WTC11 (cell line): ENCODE measurements around the gene PHLPP1. TPM values are rescaled to one million over a fixed set of nuclear protein-coding genes. Genes with fewer than 3 reads are reported as not detected.

ENCODE experiments used
- ATAC-seq: fragments of 200-7000 bp; cut with Tn5 transposase; 2 replicates; pipeline ENCODE4 v1.10.0; 2021; ENCODE audit warnings: mild to moderate bottlenecking, moderate library complexity
- CTCF ChIA-PET: fragments of 300-600 bp; sonication (Branson Sonifier 250); formaldehyde crosslinking; loops from one replicate; lab custom pipeline; 2021; ENCODE audit warnings: antibody characterized with exemption; lab: Charles Lee
- POLR2A ChIA-PET: fragments of 350-600 bp; sonication (Branson Sonifier 250); formaldehyde crosslinking; loops from one replicate; lab custom pipeline; 2021; ENCODE audit warnings: antibody characterized with exemption; lab: Charles Lee
- DNase-seq: peaks from one replicate; pipeline ENCODE4 v3.0.0; 2021; ENCODE audit warnings: low spot score
- H3K27ac Mint-ChIP-seq: 2 replicates; pipeline ENCODE4 v1.8.0; 2021; ENCODE audit warnings: mixed read lengths
- H3K27me3 Mint-ChIP-seq: 2 replicates; pipeline ENCODE4 v1.8.0; 2021; ENCODE audit warnings: low read depth, mild to moderate bottlenecking, moderate library complexity, mixed read lengths
- H3K36me3 Mint-ChIP-seq: 2 replicates; pipeline ENCODE4 v1.8.0; 2021; ENCODE audit warnings: mixed read lengths
- H3K4me1 Mint-ChIP-seq: 2 replicates; pipeline ENCODE4 v1.8.0; 2022; ENCODE audit warnings: mixed read lengths
- H3K4me3 Mint-ChIP-seq: 2 replicates; pipeline ENCODE4 v1.8.0; 2021; ENCODE audit warnings: mild to moderate bottlenecking, moderate library complexity, mixed read lengths
- H3K9me3 Mint-ChIP-seq: 2 replicates; pipeline ENCODE4 v1.8.0; 2021; ENCODE audit warnings: mixed read lengths
- CREM ChIP-seq: sonication (generic); formaldehyde crosslinking; IDR thresholded peaks from 2 replicates; pipeline ENCODE4 v1.8.1; 2022; ENCODE audit warnings: mild to moderate bottlenecking, missing genetic modification reagents, moderate library complexity
- ETV6 ChIP-seq: sonication (generic); formaldehyde crosslinking; IDR thresholded peaks from 2 replicates; pipeline ENCODE4 v1.8.1; 2022; ENCODE audit warnings: mild to moderate bottlenecking, missing genetic modification reagents
- GTF2I ChIP-seq: fragments of 250-450 bp; sonication (Bioruptor Pico); conservative IDR thresholded peaks from 2 replicates; pipeline ENCODE4 v1.4.0; 2021; ENCODE audit warnings: mild to moderate bottlenecking
- KAT7 ChIP-seq: sonication (generic); formaldehyde crosslinking; IDR thresholded peaks from 2 replicates; pipeline ENCODE4 v1.8.1; 2023; ENCODE audit warnings: missing genetic modification reagents, mild to moderate bottlenecking, borderline replicate concordance
- NFE2L1 ChIP-seq: sonication (generic); formaldehyde crosslinking; IDR thresholded peaks from 2 replicates; pipeline ENCODE4 v1.8.1; 2023; ENCODE audit warnings: missing genetic modification reagents
- NR3C1 ChIP-seq: sonication (generic); formaldehyde crosslinking; conservative IDR thresholded peaks from 2 replicates; pipeline ENCODE4 v1.8.1; 2023; ENCODE audit warnings: low read depth, mild to moderate bottlenecking, missing genetic modification reagents
- PRDM15 ChIP-seq: sonication (generic); formaldehyde crosslinking; IDR thresholded peaks from 2 replicates; pipeline ENCODE4 v1.8.0; 2022; ENCODE audit warnings: missing genetic modification reagents
- SMAD4 ChIP-seq: sonication (generic); formaldehyde crosslinking; IDR thresholded peaks from 2 replicates; pipeline ENCODE4 v1.8.0; 2022; ENCODE audit warnings: mild to moderate bottlenecking, missing genetic modification reagents
- SOX15 ChIP-seq: fragments of 250-450 bp; sonication (Bioruptor Pico); IDR thresholded peaks from 2 replicates; pipeline ENCODE4 v1.9.0; 2021; ENCODE audit warnings: mild to moderate bottlenecking
- SP1 ChIP-seq: sonication (generic); formaldehyde crosslinking; conservative IDR thresholded peaks from 2 replicates; pipeline ENCODE4 v1.8.1; 2022; ENCODE audit warnings: missing genetic modification reagents
- TEAD1 ChIP-seq: sonication (generic); formaldehyde crosslinking; IDR thresholded peaks from 2 replicates; pipeline ENCODE4 v1.8.0; 2022; ENCODE audit warnings: mild to moderate bottlenecking, missing genetic modification reagents
- TEAD4 ChIP-seq: sonication (generic); formaldehyde crosslinking; IDR thresholded peaks from 2 replicates; pipeline ENCODE4 v1.8.0; 2022; ENCODE audit warnings: mild to moderate bottlenecking, missing genetic modification reagents
- ZBTB21 ChIP-seq: sonication (generic); formaldehyde crosslinking; IDR thresholded peaks from 2 replicates; pipeline ENCODE4 v1.8.1; 2023; ENCODE audit warnings: mild to moderate bottlenecking, missing genetic modification reagents, borderline replicate concordance
- ZNF121 ChIP-seq: sonication (generic); formaldehyde crosslinking; IDR thresholded peaks from 2 replicates; pipeline ENCODE4 v1.8.0; 2023; ENCODE audit warnings: missing genetic modification reagents
- ZNF232 ChIP-seq: sonication (generic); formaldehyde crosslinking; IDR thresholded peaks from 2 replicates; pipeline ENCODE4 v1.8.0; 2022; ENCODE audit warnings: mild to moderate bottlenecking, missing genetic modification reagents
- ZNF263 ChIP-seq: sonication (generic); formaldehyde crosslinking; IDR thresholded peaks from 2 replicates; pipeline ENCODE4 v1.8.1; 2022; ENCODE audit warnings: low read depth, mild to moderate bottlenecking, moderate library complexity, missing genetic modification reagents
- ZNF317 ChIP-seq: sonication (generic); formaldehyde crosslinking; IDR thresholded peaks from 2 replicates; pipeline ENCODE4 v1.8.1; 2023; ENCODE audit warnings: low read depth, mild to moderate bottlenecking, moderate library complexity, missing genetic modification reagents, borderline replicate concordance
- ZNF671 ChIP-seq: fragments of 250-450 bp; sonication (Bioruptor Pico); IDR thresholded peaks from 2 replicates; pipeline ENCODE4 v1.8.0; 2021; ENCODE audit warnings: mild to moderate bottlenecking
- total RNA-seq: library from RNA; stranded (reverse); gene quantifications from 3 replicates; pipeline ENCODE4 v1.2.3, GENCODE V29; 2021
- TF ChIP-seq, protein P1 (sequence below): sonication (generic); formaldehyde crosslinking; IDR thresholded peaks from 2 replicates; pipeline ENCODE4 v1.8.0; 2022; ENCODE audit warnings: mild to moderate bottlenecking, missing genetic modification reagents
- TF ChIP-seq, protein P2 (sequence below): fragments of 250-450 bp; sonication (Bioruptor Pico); IDR thresholded peaks from 2 replicates; pipeline ENCODE4 v1.9.0; 2021; ENCODE audit warnings: moderate library complexity, mild to moderate bottlenecking, inconsistent platforms, borderline replicate concordance
- TF ChIP-seq, protein P3 (sequence below): sonication (generic); formaldehyde crosslinking; IDR thresholded peaks from 2 replicates; pipeline ENCODE4 v1.8.1; 2022; ENCODE audit warnings: low read depth, mild to moderate bottlenecking, moderate library complexity, missing genetic modification reagents, borderline replicate concordance
- TF ChIP-seq, protein P4 (sequence below): sonication (generic); formaldehyde crosslinking; IDR thresholded peaks from 2 replicates; pipeline ENCODE4 v1.8.1; 2023; ENCODE audit warnings: mild to moderate bottlenecking, missing genetic modification reagents, borderline replicate concordance
- TF ChIP-seq, protein P5 (sequence below): sonication (generic); formaldehyde crosslinking; IDR thresholded peaks from 2 replicates; pipeline ENCODE4 v1.8.1; 2022; ENCODE audit warnings: low read depth, missing genetic modification reagents, borderline replicate concordance

PHLPP1 gene
- total RNA-seq, 1 experiment from 2014 or later, result 52.0 TPM

DNA sequence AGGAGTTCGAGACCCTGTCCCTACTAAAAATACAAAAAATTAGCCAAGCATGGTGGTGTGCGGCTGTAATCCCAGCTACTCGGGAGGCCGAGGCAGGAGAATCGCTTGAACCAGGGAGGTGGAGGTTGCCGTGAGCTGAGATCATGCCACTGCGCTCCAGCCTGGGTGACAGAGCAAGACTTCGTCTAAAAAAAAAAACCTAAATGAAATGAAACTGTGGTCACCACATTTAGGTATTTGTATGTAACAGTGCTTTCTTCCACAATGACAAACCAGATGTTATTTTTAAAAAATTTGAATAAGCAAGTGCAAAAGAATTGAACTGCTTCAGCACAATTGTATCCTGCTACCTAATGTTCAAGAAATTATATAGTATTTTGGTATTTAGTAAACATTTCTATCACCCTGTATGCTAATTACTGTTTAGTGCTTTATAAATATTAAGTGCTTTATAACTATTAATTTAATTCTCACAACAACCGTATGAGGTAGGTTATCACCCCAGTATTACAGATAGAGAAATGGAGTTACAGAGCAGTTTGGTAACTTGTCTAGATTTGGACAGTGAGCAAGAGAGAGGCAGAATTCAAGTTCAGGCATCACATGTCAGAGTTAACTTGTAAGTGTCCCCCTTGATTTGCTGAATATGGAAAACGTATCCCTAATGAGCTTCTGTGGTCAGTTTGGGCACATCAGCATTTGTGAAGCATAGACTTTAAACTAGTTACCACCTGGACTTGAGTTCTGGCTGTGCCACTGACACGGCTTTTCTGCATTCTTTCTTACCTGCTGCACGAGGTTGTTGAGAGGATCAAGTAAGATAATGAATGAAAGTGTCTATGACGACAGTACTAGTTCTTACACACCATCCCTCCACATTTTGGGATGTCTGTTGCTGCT is 14.4 kb downstream of the PHLPP1 start:
- no peak for DNase-seq
- Mint-ChIP-seq H3K36me3 (peaks cover 24% of the 10 kb centered on the region), H3K9me3 (peaks cover 16% of the 10 kb centered on the region), H3K27me3 (no peaks in the 10 kb centered on the region), H3K4me3 (no peak overlapping the region), H3K27ac (peak overlapping the region; percentile 75; the same call in 1 of the 2 replicates), H3K4me1 (peaks cover 56% of the 10 kb centered on the region)
- ATAC-seq, result no peak
- POLR2A ChIA-PET, result interaction anchor here (1.2 kb wide), 1 partner anchor 15 kb away, joined by 4 read pairs; no protein-coding TSS in a partner anchor
- TF ChIP-seq TEAD1 (CRISPR knock-in tag) (no peak), ZNF232 (CRISPR knock-in tag) (no peak), ZNF671 (CRISPR knock-in tag) (no peak), CREM (CRISPR knock-in tag) (no peak), NR3C1 (CRISPR knock-in tag) (no peak), NFE2L1 (CRISPR knock-in tag) (no peak)
- TF ChIP-seq, protein P1, sequence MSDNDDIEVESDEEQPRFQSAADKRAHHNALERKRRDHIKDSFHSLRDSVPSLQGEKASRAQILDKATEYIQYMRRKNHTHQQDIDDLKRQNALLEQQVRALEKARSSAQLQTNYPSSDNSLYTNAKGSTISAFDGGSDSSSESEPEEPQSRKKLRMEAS (CRISPR knock-in tag), result no peak
- TF ChIP-seq, protein P2, sequence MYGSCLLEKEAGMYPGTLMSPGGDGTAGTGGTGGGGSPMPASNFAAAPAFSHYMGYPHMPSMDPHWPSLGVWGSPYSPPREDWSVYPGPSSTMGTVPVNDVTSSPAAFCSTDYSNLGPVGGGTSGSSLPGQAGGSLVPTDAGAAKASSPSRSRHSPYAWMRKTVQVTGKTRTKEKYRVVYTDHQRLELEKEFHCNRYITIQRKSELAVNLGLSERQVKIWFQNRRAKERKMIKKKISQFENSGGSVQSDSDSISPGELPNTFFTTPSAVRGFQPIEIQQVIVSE (CRISPR knock-in tag), result no peak
- CTCF ChIA-PET, result interaction anchor here (0.6 kb wide), 1 partner anchor 177 kb away, joined by 3 read pairs; no protein-coding TSS in a partner anchor

- peaks cover 60% of the 10 kb centered on the region for H3K4me1 Mint-ChIP-seq
- ATAC-seq, result no peak
- TF ChIP-seq SP1 (no peak), GTF2I (no peak), TEAD1 (CRISPR knock-in tag) (no peak), PRDM15 (no peak), KAT7 (CRISPR knock-in tag) (no peak), ZNF263 (CRISPR knock-in tag) (no peak), ZBTB21 (CRISPR knock-in tag) (no peak), SOX15 (CRISPR knock-in tag) (no peak), ZNF121 (CRISPR knock-in tag) (no peak), NFE2L1 (CRISPR knock-in tag) (no peak), SMAD4 (CRISPR knock-in tag) (no peak), ZNF317 (CRISPR knock-in tag) (no peak), ETV6 (CRISPR knock-in tag) (no peak), TEAD4 (CRISPR knock-in tag) (no peak)
- TF ChIP-seq, protein P3, sequence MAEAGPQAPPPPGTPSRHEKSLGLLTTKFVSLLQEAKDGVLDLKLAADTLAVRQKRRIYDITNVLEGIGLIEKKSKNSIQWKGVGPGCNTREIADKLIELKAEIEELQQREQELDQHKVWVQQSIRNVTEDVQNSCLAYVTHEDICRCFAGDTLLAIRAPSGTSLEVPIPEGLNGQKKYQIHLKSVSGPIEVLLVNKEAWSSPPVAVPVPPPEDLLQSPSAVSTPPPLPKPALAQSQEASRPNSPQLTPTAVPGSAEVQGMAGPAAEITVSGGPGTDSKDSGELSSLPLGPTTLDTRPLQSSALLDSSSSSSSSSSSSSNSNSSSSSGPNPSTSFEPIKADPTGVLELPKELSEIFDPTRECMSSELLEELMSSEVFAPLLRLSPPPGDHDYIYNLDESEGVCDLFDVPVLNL (CRISPR knock-in tag), result no peak
- TF ChIP-seq, protein P4, sequence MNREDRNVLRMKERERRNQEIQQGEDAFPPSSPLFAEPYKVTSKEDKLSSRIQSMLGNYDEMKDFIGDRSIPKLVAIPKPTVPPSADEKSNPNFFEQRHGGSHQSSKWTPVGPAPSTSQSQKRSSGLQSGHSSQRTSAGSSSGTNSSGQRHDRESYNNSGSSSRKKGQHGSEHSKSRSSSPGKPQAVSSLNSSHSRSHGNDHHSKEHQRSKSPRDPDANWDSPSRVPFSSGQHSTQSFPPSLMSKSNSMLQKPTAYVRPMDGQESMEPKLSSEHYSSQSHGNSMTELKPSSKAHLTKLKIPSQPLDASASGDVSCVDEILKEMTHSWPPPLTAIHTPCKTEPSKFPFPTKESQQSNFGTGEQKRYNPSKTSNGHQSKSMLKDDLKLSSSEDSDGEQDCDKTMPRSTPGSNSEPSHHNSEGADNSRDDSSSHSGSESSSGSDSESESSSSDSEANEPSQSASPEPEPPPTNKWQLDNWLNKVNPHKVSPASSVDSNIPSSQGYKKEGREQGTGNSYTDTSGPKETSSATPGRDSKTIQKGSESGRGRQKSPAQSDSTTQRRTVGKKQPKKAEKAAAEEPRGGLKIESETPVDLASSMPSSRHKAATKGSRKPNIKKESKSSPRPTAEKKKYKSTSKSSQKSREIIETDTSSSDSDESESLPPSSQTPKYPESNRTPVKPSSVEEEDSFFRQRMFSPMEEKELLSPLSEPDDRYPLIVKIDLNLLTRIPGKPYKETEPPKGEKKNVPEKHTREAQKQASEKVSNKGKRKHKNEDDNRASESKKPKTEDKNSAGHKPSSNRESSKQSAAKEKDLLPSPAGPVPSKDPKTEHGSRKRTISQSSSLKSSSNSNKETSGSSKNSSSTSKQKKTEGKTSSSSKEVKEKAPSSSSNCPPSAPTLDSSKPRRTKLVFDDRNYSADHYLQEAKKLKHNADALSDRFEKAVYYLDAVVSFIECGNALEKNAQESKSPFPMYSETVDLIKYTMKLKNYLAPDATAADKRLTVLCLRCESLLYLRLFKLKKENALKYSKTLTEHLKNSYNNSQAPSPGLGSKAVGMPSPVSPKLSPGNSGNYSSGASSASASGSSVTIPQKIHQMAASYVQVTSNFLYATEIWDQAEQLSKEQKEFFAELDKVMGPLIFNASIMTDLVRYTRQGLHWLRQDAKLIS (CRISPR knock-in tag), result no peak
- TF ChIP-seq, protein P5, sequence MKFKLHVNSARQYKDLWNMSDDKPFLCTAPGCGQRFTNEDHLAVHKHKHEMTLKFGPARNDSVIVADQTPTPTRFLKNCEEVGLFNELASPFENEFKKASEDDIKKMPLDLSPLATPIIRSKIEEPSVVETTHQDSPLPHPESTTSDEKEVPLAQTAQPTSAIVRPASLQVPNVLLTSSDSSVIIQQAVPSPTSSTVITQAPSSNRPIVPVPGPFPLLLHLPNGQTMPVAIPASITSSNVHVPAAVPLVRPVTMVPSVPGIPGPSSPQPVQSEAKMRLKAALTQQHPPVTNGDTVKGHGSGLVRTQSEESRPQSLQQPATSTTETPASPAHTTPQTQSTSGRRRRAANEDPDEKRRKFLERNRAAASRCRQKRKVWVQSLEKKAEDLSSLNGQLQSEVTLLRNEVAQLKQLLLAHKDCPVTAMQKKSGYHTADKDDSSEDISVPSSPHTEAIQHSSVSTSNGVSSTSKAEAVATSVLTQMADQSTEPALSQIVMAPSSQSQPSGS (CRISPR knock-in tag), result no peak
These were observed 15.6 kb downstream of the PHLPP1 start for GRCh38 chr18:62730941-62731340.

More at GRCh38 chr18:62730941-62731340, 15.6 kb downstream of the PHLPP1 start:
- CTCF ChIA-PET, result no interaction called here
- Mint-ChIP-seq H3K27ac (no peak overlapping the region), H3K36me3 (peaks cover 24% of the 10 kb centered on the region), H3K27me3 (no peaks in the 10 kb centered on the region), H3K9me3 (peaks cover 16% of the 10 kb centered on the region), H3K4me3 (no peak overlapping the region)
- DNase-seq, result no peak
- POLR2A ChIA-PET, result no interaction called here
